ENCODE results near the gene TAOK1. TPM values are rescaled to one million over a fixed set of nuclear protein-coding genes. Genes with fewer than 3 reads are reported as not detected.

Gene TAOK1
- total and polyA plus RNA-seq, 2 of the 13 experiments (the other 11 are each of a cell fraction or from before 2014, with no cell fraction given), result 14.1 to 23.0 TPM

- TF ChIP-seq GABPB1 (CRISPR knock-in tag; IDR thresholded peaks at IDR 0.05) (peak; percentile 70), SNAPC5 (CRISPR knock-in tag; IDR thresholded peaks at IDR 0.05; ENCODE audit: borderline replicate concordance) (no peak), FOXA1 (IDR thresholded peaks at IDR 0.05) (no peak), FOXA1 (CRISPR knock-in tag; IDR thresholded peaks at IDR 0.05) (no peak), KAT7 (CRISPR knock-in tag; IDR thresholded peaks at IDR 0.05; ENCODE audit: borderline replicate concordance) (no peak; the same call in 1 of the 2 replicates), ZBTB40 (IDR thresholded peaks at IDR 0.05) (no peak), ZBTB40 (CRISPR knock-in tag; IDR thresholded peaks at IDR 0.05) (no peak), NRL (CRISPR knock-in tag; IDR thresholded peaks at IDR 0.05; ENCODE audit: borderline replicate concordance) (no peak), FOSL1 (CRISPR knock-in tag; IDR thresholded peaks at IDR 0.05; ENCODE audit: borderline replicate concordance) (no peak), PRPF4 (IDR thresholded peaks at IDR 0.05; ENCODE audit: low read depth, low read length, poor library complexity, severe bottlenecking) (no peak), FOXO4 (CRISPR knock-in tag; conservative IDR thresholded peaks at IDR 0.05) (no peak), RBM22 (optimal IDR thresholded peaks at IDR 0.05; ENCODE audit: low read length) (no peak), IKZF4 (CRISPR knock-in tag; IDR thresholded peaks at IDR 0.05; ENCODE audit: borderline replicate concordance, low read depth, not compliant biosample characterization) (no peak), ZNF607 (CRISPR knock-in tag; IDR thresholded peaks at IDR 0.05; ENCODE audit: borderline replicate concordance) (no peak; the same call in 1 of the 2 replicates), ZNF382 (CRISPR knock-in tag; IDR thresholded peaks at IDR 0.05; ENCODE audit: borderline replicate concordance) (no peak), AKAP8 (CRISPR knock-in tag; IDR thresholded peaks at IDR 0.05) (0 out of 2 replicates have a peak, but pooled peaks have one; percentile 34), TFE3 (CRISPR knock-in tag; IDR thresholded peaks at IDR 0.05) (no peak)
Observed at GRCh38 chr17:29591737-29592608, 201.8 kb downstream of the TAOK1 start (continued).

All from HepG2 (cell line).